NT2/D1 (cell line): ENCODE results near the gene TRIM37.

Source experiments
- SUZ12 ChIP-seq: IDR thresholded peaks from 2 replicates; pipeline ENCODE4 v1.6.1; 2011; ENCODE audit not compliant: insufficient read length, insufficient read depth; ENCODE audit errors: extremely low read depth
- YY1 ChIP-seq: IDR thresholded peaks from 2 replicates; pipeline ENCODE4 v1.6.1; 2011; ENCODE audit not compliant: insufficient read length, insufficient read depth
- ZNF274 ChIP-seq: IDR thresholded peaks from 2 replicates; pipeline ENCODE4 v1.6.1; 2011; ENCODE audit warnings: mild to moderate bottlenecking, low read depth, low read length

- TF ChIP-seq ZNF274, result no peak
- TF ChIP-seq YY1, result no peak
- no peak for TF ChIP-seq SUZ12
These were observed 138.1 kb downstream of the TRIM37 start for GRCh38 chr17:58968426-58969061.
